GM19328 (cell line): ENCODE results near the gene PRKCA.

Experiments used
- ATAC-seq: cut with Tn5 transposase; IDR thresholded peaks from one replicate; pipeline ENCODE4 v1.9.1; 2021; ENCODE audit warnings: mild to moderate bottlenecking, moderate library complexity; ENCODE audit not compliant: unreplicated experiment

The PRKCA gene

DNA sequence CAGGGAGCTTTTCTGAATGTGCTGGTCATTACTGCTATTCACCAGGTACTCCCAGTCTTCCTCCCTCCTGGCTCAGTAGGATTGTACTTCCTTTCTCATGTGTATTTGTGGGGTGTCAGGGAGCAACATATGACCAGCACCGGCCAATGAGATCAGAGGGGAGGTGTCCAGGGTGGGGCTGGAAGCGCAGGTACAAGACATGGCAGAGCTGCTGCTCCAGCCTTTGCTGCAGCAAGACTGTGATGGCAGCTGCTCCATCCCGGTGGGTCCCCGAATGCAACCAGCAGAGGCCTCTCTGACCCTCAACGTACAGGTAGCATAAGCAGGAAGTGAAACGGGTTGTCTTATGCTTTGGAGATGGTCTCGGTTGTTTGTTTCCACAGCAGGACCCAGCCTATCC, 478.7 kb downstream of the PRKCA start:
- ATAC-seq = no peak

DNA sequence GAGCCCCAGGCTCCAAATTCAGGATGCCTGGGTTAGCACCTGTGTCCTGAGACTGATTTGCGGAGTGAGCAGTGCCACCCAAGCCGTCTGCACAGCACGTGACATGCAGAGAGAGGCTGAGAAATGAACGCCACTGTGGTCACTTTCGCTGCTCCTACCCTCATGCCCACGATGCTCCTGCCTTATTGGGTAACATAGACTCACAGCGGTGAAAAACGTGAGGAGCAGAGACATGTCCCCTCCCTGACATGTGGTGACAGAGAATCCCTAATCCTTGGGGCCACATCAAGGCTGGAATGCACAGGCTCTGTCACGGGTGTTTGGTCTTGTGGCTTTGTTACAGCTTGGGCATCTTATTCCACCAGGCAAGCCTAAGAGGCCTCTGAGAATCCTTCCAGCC, 480.4 kb downstream of the PRKCA start:
- no peak for ATAC-seq

DNA sequence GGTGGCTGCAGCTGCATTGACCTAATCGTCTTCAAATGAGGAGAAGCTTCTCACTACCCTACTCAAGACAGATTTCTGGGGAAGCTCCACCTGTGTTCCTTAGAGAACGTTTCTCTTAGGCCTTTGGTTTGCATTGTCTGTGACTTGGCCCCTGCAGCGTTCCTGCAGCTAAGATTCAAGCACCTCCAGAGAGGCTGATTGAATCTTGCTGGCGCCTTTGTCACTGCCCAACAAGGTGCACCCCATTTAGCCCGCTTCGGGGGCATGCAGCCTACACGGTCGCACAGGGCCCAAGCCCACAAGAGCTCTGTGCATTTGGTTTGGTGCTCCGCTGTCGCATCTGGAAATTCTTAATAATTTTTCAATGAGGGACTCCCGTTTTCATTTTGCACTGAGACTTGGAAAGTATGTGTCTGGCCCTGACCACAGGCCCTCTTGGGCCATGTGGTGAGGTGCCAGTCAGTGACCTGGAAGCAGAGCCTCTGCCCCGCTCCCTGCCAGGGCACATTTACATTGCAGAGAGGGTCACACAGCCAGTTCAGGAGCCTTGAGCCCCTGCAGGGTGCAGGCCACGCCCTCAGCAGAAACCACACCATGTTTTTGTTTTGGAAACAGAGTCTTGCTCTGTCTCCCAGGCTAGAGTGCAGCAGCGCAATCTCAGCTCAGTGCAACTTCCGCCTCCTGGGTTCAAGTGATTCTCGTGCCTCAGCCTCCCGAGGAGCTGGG, 481.4 kb downstream of the PRKCA start:
- ATAC-seq = no peak

DNA sequence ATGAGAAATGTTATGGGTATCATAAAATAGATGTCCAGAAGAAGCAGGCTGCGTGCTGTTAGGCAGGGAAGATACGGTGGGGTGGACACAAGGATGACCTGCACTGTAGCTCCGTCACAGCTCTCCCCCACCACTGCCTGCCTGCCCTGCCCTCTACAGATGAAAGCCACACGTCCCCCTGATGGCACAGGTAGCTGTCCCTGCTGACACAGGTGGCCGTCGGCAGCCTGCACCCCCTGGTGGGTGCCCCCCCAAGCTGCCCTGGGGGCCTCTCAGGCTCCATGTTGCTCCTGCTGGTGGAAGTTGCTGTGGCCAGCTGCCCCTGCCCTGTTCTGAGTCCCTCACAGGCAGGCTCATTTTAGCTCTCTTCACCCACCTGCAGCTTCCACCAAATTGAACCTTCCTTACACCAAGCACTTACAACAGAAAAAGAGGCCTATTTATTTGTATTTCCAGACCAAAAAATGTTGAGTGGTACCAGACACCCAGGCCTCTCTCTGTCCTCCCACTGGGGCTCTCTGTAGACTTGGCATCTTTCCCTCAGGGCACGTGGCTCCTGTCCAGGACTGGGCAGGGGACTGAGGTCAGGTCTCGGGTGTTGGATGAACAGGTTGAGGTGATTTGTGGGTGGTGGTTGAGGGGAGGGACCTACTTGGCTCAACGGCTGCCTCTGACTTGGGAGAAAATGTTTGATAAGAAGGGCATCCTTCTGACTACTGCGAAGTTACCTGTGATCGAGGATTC, 482.4 kb downstream of the PRKCA start:
- ATAC-seq = no peak

DNA sequence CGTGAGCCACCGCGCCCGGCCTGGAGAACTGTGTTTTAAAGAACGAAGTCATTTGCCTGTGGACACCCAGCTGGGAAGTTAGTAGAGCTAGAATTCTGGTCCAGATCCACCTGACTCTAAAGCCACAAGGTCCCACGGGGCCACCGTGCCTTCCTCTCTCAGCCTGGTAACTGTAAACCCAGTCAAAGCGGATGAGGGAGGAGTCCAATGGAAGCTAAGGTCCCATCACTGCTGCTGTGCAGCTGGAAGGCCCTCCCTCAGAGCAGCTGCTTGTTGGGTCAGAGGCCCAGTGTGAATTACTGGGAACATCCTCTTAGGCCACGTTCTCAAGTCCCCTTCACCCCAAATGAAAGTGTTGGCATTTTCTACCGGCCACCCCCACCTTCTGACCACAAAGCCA, 483.7 kb downstream of the PRKCA start:
- no peak for ATAC-seq

DNA sequence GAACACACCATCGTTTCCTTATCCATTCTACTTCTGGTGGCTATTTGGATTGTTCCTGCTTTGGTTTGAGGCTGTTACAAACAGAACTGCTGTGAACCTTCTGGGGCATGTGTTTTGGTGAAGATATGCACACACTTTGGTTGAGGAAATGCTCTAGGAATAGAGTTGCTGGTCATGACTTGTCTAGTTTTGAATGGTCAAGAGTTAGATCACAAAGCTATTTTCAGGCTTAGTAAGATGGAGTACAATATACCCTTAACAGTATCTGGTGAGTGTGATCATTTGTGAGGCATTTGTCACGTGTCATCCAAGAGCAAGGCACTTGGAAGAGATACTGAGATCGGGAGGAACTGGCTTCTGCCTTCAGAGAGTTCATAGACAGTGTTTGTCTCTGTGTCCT, 485.5 kb downstream of the PRKCA start:
- ATAC-seq = no peak

DNA sequence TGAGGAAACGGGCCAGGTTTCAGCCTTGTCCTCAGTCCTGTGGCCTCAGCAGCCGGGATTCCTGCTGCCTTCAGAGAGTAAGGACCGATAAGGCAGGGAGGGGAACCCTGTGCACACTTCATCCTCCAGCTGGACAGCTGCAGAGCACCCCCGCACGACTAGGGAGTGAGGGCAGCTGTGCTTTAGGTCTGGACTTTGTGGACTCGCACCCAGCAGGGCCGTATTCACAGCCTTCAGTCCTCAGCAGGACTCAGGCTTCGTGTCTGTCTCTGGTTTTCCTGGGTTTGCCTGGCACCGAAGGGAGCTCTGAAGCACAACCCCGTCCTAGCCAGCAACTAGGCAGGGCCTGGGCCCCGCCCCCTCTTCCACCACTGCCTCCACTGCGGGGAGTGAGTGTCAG, 486.7 kb downstream of the PRKCA start:
- no peak for ATAC-seq

DNA sequence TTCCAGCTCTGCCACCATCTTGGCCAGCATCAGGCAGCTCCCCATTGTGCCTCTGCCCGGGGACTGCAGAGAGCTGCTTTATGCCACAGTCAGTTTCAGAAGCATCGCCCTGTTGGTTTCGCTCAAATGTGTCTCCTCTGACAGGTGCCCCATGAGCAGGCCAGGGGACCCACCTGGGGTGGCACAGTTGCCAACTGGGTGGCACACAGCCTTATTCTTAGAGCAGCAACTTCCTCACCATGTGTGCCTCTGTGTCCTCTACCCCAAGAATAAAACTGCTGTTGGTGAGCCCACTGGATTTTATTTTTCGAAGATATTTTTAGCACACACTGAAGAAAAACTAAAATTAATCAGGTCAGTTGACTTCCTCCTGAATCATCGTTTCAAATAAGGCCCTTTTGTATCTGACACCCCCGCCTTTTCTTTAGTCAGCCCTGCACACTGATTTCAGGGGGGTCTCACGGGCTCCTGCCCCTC, 487.6 kb downstream of the PRKCA start:
- ATAC-seq = no peak

DNA sequence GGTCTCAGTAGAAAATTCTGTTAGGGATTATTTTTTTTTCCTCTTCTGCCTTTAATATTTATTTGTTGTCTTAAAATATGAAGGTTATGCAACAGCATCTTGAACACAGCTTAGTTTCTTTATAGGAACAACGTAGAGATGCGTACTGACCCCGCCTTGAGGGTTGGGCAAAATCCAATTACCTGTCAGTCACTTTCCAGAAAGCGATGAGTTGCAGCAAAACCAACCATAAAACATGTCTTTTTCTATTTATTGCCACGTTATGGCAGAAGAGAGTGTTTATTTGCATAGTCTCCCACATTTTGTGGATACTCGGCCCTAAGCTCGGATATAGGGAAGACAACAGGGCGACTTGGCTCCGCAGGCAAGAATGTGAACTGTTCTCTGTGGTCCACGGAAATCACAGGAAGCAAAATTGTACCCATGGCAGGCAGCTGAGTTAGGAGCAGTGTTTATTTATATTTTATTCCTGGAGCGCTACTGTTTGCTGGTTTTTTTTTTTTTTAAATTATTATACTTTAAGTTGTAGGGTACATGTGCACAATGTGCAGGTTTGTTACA, 488.2 kb downstream of the PRKCA start:
- ATAC-seq = no peak

DNA sequence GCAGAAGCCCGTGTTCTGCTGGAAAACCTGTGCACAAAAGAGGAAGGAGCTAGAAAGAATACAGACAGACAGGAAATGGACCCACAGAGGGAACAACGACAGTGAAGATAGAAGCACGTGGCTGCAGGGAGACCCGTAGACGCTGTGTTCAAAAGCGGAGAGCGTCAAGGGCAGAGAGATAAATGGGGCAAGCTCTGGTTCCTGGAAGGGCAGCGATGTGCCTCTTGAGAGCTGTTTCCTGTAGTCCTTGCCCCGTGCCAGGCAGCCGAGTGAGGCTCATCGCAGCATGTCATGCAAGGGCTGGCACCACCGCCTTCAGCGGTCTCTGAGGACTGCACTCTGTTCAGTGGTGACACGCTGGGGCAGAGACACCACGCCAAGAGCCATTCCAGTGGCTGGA, 488.9 kb downstream of the PRKCA start:
- no peak for ATAC-seq

DNA sequence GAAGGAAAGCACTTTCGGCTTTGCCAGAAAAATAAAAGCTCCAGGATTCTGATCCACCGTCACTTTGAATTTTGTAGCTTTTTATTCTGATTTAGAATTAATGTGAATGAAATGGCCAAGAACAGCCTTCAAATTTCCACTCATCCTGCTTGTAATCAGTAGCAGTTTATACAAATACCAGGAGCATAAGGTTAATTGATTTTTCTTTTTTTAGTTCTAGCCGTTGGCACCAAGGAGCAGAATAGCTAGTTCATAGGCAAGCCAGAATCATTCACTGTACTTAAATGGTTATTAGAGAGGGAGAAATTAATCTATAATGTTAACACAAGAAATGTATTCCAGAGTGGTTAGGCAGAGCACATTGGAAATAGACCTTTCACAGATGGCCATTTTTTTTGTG, 491.4 kb downstream of the PRKCA start:
- no peak for ATAC-seq

DNA sequence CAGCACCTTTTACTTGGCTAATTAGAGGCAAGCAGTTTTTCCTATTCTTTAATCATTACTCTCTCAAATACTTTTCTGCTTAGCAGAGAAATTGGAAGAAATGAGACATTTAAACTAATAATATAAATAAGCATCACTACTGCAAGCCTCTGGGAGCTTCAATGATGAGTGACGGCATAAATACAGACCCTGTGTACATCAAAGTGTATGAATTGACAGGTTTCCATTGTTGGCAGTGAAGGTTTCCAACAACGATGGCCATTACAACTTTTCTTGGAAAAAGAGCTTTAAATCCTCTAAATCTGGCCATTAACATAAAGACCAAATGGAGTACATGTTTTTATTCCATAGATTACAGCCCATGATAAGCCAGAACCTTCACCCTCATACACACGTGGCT, 493.1 kb downstream of the PRKCA start:
- ATAC-seq = no peak

DNA sequence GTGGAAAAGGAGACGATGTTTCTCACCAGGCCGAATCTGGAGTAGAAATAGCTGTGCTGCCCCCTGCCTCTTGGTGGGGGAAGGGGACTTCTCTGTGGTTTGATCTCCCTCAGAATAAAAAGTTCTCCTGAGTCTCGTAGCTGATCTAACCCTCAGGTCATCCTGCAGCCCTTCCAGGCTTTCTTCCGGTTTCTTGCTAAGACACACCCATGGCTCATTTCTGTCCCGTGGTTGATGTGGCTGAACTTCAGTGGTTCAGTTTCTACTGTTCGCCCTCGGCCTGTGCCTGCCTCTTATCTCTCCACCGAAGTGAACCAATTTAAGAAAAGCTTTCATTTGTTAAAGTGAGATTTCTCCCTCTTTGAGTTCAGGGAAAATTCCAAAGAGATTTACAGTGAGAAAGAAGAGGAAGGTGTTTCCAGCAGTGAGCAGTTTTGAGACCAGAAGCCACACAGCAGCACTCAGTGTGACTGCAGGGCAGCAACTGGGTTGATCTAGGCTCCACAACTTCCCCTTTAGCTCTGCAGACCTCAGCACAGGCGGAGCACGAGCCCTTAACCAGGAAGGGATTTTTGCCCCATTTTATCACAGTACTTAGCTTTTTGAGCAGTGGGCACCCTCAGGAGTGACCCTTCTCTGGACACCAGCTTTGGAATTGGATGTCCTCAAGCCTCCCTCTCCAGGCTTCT, 497.6 kb downstream of the PRKCA start:
- no peak for ATAC-seq

DNA sequence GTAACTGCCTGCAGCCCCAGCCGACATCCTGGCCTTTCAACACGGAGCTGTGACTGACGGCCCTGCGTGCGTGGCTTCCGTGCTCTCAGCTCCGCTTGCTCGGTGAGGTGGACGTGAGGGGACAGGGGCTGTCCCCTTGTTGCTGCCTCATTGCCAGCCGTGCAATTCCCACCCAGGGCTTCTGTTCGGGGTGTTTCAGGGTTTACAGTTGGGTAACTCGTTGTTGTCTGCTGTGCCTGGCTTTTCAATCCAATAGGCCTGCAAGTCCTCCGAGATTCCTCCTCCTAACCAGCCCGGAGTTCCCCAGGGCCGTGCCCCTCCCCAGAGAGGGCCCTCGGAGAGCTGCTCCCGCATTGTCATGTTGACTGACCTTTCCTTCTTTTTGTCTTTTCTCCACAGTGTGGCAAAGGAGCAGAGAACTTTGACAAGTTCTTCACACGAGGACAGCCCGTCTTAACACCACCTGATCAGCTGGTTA, 501.1 kb downstream of the PRKCA start:
- ATAC-seq = no peak

DNA sequence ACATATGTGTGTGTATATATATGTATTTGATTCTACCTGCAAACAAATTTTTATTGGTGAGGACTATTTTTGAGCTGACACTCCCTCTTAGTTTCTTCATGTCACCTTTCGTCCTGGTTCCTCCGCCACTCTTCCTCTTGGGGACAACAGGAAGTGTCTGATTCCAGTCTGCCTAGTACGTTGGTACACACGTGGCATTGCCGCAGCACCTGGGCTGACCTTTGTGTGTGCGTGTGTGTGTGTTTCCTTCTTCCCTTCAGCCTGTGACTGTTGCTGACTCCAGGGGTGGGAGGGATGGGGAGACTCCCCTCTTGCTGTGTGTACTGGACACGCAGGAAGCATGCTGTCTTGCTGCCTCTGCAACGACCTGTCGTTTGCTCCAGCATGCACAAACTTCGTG, 503.2 kb downstream of the PRKCA start:
- no peak for ATAC-seq

DNA sequence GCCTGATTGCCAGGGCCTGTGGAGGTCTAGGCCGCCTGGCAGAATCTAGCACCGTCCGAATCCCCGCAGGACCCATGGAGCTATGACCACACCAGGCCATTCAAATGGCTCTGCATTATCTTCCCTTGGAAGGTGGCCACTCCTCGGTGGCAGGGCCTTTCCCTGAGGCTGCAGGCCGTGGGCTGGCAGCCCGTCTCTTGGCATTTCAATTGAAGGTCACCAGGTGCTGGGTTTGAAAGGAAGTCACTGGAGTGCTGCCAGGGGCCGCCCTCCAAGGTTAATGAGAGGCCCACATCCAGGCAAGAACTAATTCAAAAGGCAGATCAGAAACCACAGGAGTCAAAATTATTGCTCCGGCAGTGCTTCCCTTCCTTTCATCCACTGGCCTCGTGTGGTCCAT, 504.8 kb downstream of the PRKCA start:
- ATAC-seq = no peak

DNA sequence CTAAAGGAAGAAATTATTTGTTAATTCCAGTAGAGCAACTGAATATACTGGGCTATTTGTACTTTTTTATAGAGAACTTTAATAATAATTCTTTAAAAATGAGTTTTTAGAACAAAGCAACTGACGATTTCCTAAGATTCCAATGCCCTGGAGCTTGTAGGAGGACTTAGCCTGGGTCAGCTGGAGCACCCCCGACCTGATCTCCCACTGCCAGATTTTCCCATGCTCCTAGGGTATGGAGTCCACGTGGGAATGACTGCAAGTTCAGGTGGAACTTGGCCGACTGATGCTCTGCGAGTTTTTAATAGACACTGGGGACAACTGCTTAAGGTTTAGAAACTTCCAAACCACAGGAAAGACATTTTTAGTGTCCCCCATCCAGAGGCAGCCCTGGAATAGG, 507.0 kb downstream of the PRKCA start:
- ATAC-seq = no peak

DNA sequence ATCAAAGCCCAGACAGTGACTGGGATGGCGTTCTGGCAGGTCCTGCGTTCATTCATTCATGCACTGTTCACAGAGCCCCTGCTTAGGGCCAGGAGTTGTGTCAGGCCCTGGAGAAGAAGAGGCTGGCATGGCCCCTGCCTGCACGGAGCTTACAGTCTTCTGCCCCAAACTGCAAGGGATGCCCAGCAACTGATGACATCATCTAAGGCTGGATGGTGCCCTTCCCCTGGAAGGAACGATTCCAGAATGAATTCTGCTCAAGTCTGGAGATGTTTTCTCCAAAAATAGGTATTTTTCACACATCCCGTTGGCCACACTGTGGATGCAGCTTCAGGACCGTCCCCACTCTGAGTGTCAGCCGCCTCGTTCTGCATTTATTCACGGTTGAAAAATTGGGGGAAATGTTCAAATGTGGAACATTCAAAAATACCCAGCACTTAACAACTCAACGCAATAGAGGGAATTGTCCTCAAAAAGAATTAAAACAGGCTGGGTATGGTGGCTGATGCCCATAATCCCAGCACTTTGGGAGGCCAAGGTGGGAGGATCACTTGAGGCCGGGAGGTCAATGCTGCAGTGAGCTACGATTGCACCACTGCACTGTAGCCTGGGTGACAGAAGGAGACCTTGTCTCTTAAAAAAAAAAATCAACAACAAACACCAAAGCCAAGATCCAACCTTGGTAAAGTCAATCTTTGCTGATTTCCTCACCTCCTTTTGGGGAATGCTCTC, 508.7 kb downstream of the PRKCA start:
- no peak for ATAC-seq

DNA sequence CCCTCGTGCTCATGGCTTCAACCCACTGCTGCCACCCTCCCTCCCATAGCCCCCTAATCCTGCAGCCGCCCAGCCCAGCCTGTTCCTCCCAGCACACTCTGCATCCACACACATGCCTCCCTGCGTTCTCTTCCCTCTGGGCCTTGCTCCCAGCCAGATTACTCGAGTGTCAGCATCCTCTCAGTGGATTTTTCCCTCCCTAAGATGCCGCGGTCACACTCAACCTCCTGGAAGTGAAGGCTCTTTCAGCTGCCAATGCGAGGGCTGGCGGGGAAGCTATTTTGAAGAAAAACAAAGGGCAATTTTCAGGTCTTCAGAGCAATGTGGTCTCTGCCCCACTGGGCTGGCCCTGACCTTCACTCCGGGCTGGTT, 509.3 kb downstream of the PRKCA start:
- ATAC-seq = no peak

DNA sequence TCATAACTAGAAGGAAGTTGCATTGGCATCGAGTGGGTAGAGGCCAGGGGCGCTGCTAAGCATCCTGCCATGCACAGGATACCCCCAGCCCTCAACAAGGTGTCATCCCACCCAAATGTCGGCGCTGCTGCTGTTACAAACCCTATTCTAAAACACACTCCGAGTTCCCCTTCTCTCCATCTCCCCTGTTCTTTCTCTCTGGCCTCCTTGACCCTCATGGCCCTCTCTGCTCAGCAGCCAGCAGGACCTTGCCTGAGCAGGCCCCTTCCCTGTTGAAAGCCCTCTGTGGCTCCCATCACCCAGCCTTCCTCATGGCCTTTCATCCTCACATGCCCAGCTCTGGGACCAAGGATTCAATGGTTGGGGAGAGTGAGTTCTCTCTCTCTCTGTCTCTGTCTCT, 510.2 kb downstream of the PRKCA start:
- no peak for ATAC-seq

DNA sequence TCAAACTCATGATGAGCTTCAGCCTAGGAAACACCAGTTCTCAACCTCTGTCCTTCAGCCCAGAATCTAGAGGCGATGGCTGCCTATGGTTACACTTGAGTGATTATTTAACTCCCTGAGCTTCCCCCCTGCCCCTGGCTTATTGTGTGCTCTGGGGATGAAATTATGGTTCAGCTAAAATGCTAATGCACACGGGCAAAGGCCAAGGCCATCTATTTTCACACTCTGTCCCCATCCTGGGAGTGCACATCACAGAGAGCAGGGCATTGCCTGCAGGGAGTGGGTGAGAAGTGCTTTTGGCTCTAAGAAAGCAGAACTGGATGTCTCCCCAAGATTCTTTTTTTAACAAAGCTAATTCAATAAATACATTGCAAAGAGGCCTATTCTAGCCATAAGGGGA, 510.9 kb downstream of the PRKCA start:
- no peak for ATAC-seq
